ENCODE data around the gene WDR76.

The WDR76 gene

DNA sequence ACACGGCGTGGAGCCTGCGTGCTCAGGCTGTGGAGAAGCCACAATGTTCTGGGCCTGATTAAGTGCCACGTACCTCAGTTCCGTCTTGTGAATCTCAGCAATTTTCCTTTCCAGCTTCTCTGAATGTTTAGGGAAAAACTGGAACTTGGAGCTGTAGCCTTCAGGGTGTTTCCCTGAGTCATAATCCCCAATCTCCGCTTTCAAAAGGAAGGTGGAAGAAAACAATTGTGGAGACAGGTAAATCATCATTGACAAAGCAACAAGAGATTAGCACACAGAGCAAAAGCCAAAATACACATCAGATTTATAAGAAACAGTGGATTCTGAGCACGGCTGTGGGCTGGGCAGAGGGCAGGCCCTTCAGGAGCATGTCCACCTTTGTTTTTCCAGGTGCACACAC is 79.0 kb downstream of the WDR76 start:
- no peak for DNase-seq (ENCODE audit: extremely low spot score, insufficient read length, low read depth)
- FAIRE-seq, result no peak

DNA sequence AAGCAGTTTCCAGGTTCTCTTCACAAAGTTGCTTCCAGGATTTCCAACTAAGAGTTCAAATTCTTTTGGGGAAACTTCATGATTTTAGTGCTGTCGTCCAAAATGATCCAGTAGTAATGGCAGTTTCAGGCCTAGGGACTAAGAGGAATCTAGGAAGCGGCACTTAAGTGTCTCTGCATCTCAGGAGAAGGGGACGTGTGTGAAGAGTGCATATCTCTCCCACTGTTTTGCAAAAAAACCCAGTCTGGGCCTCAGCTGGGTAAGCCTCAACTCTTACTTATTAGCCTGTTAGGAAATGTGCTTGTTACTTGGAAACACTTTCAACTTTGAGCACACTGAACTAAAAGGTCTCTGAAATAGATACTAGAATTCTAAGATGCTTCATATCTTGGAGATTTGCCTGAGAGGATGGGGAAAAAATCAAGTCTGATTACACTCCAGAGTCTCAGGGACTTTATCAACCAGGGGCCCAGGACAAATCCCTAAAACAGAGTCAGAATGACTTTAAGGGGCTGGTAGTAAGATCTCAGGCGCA is 81.8 kb downstream of the WDR76 start:
- no peak for FAIRE-seq
- no peak for DNase-seq (ENCODE audit: extremely low spot score, insufficient read length, low read depth)

DNA sequence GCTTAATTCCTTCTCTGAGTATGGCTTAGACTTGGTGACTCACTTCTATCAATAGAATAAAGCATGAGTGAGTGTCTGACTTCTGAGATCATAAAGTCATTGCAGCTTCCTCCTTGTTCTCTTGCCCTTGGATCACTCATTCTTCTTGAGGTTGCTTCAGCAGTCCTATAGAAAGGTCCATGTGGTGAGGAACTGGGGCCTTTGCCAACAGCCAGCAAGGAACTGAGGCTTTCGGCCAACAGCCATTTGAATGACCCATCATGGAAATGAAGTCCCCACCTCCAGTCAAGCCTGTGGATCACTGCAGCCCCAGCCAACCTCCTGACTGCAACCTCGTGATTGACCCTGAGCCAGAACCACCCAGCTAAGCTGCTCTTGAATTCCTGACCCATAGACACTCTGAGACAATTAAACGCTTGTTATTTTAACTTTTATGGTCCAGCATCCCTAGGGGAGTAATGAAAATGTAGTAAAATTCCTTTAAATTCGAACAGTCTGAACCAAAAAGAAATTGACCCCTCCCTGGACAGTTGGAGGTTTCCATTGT is 84.5 kb downstream of the WDR76 start:
- FAIRE-seq, result no peak
- no peak for DNase-seq (ENCODE audit: extremely low spot score, insufficient read length, low read depth)

GRCh38 chr15:43912208-43912607 is 85.4 kb downstream of the WDR76 start:
- FAIRE-seq (no peak), DNase-seq (ENCODE audit: extremely low spot score, insufficient read length, low read depth) (no peak)

DNA sequence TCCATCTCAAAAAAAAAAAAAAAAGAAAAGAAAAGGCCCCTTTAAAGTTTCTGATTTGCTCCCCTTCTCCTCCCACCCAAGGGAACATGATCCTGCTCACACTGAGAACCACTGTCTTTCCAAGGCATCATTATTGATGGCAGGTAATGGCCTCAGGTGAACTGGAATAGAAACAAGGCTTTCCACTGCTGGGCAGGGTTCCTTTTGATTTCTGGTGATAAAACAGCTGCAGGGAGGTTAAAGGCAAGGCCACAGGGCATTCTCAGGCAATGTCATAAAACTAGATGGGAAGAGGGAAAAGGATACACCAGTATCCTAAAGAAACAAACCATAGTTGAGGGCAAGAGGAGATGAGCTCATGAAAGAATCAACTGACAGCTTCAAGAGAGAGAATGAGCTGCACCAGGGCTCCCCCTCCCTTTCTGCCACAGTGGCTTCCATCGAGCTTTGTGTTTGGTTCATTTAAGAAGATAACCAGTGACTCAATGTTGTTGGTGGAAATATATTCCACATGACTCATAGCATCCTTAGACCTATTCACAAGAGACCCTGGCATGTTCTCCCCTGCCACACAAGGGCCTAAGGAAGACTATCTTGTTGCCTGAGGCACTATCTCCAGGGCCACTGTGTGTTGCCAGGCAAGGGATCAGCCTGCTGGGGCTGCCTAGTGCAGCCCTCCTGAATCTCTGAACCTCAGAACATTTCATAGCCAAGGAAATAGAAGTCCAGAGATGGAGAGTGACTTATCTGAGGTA is 86.4 kb downstream of the WDR76 start:
- no peak for DNase-seq (ENCODE audit: extremely low spot score, insufficient read length, low read depth)

GRCh38 chr15:43913941-43914340 is 87.1 kb downstream of the WDR76 start:
- FAIRE-seq, result no peak
- DNase-seq (ENCODE audit: extremely low spot score, insufficient read length, low read depth), result no peak

More for the DNA sequence above, 86.4 kb downstream of the WDR76 start:
- FAIRE-seq, result no peak

- no peak for FAIRE-seq
- DNase-seq (ENCODE audit: extremely low spot score, insufficient read length, low read depth), result no peak
Measured at GRCh38 chr15:43915631-43916325, 89.0 kb downstream of the WDR76 start.

- DNase-seq (ENCODE audit: extremely low spot score, insufficient read length, low read depth), result no peak
- FAIRE-seq, result no peak
Measured at GRCh38 chr15:43916326-43916660, 89.5 kb downstream of the WDR76 start.
